HepG2 (cell line): ENCODE measurements around the gene PARD3. TPM values are rescaled to one million over a fixed set of nuclear protein-coding genes. Genes with fewer than 3 reads are reported as not detected.

ENCODE experiments used
- ATAC-seq: fragments of 200-7000 bp; cut with Tn5 transposase; 3 replicates; pipeline ENCODE4 v1.9.1; 2020; ENCODE audit warnings: mild to moderate bottlenecking, moderate library complexity
- BruUV-seq: library from RNA; stranded (reverse); fragments of 400-500 nt; replicated peaks from 2 replicates; lab custom pipeline; 2021; lab: Mats Ljungman, UMichigan
- CTCF ChIA-PET: fragments of 300-600 bp; formaldehyde crosslinking; extraction: SDS; loops from one replicate; lab custom pipeline; 2021; ENCODE audit warnings: low total read pairs, inconsistent platforms, low intra/inter-chr PET ratio; lab: Yijun Ruan, JAX
- POLR2A ChIA-PET: fragments of 350-600 bp; sonication (Branson Sonifier 250); formaldehyde crosslinking; loops from one replicate; lab custom pipeline; 2020; ENCODE audit warnings: antibody characterized with exemption, inconsistent platforms; lab: Yijun Ruan, JAX
- DNase-seq: peaks from one replicate; pipeline ENCODE4 v3.0.0-alpha.2; 2015; ENCODE audit warnings: low spot score
- FAIRE-seq: peaks from 3 replicates; lab custom pipeline; 2011; peaks lifted over from hg19 to GRCh38; lab: Jason Lieb, UNC
- H2AFZ ChIP-seq: one replicate; pipeline ENCODE4 v1.6.1; 2011; ENCODE audit warnings: low read length, inconsistent platforms
- H3K27ac ChIP-seq: fragments of 300-600 bp; 3 replicates; pipeline ENCODE4 v1.8.0; 2011; ENCODE audit warnings: mixed run types, mild to moderate bottlenecking, mixed read lengths, low read length, inconsistent platforms; ENCODE audit not compliant: insufficient read depth; ENCODE audit errors: extremely low read length
- H3K27me3 ChIP-seq, 2 experiments: fragments of 200-600 bp in 1 of 2; 2 replicates in 1 of 2; 3 replicates in 1 of 2; pipeline versions ENCODE4 v1.6.0 to v1.8.0; 2011; ENCODE audit warnings: low read length in 2 of 2, mild to moderate bottlenecking in 2 of 2, moderate library complexity in 2 of 2, inconsistent platforms in 1 of 2; ENCODE audit not compliant: insufficient read depth in 2 of 2, control insufficient read depth in 1 of 2
- H3K36me3 ChIP-seq, 2 experiments: fragments of 200-600 bp in 1 of 2; replicated peaks in 1 of 2; 2 replicates in 1 of 2; 3 replicates in 1 of 2; pipeline versions ENCODE4 v1.5.1 to v1.8.0; 2011; ENCODE audit warnings: low read length in 2 of 2, inconsistent platforms in 1 of 2; ENCODE audit not compliant: insufficient read depth in 2 of 2, control insufficient read depth in 1 of 2
- H3K4me1 ChIP-seq: 2 replicates; pipeline ENCODE4 v1.5.1; 2012; ENCODE audit warnings: low read length, inconsistent platforms; ENCODE audit not compliant: insufficient read depth
- H3K4me2 ChIP-seq: 2 replicates; pipeline ENCODE4 v1.6.0; 2011; ENCODE audit warnings: low read depth, low read length, inconsistent platforms
- H3K4me3 ChIP-seq, 3 experiments: fragments of 200-600 bp in 1 of 3; sonication (generic), shearing (Covaris generic) in 1 of 3; replicated peaks in 1 of 3; 2 replicates each; pipeline ENCODE4 v1.5.1; 2011 to 2016; ENCODE audit warnings: low read length in 3 of 3, inconsistent platforms in 2 of 3, low read depth in 2 of 3, mild to moderate bottlenecking in 2 of 3, control low read depth in 1 of 3, mixed read lengths in 1 of 3; ENCODE audit not compliant: insufficient read depth in 1 of 3
- H3K79me2 ChIP-seq: one replicate; pipeline ENCODE4 v1.6.1; 2011; ENCODE audit warnings: low read length, inconsistent platforms; ENCODE audit not compliant: insufficient read depth
- H3K9ac ChIP-seq: 2 replicates; pipeline ENCODE4 v1.6.0; 2011; ENCODE audit warnings: mild to moderate bottlenecking, low read depth, low read length, inconsistent platforms; ENCODE audit not compliant: insufficient read depth
- H3K9me3 ChIP-seq: 2 replicates; pipeline ENCODE4 v1.5.1; 2012; ENCODE audit warnings: mild to moderate bottlenecking, low read length
- H4K20me1 ChIP-seq: 2 replicates; pipeline ENCODE4 v1.6.0; 2011; ENCODE audit warnings: inconsistent platforms, mild to moderate bottlenecking, low read length, moderate library complexity; ENCODE audit not compliant: insufficient read depth
- EEA1 ChIP-seq: sonication (generic); formaldehyde crosslinking; IDR thresholded peaks from 2 replicates; pipeline ENCODE4 v1.5.1; 2020; ENCODE audit warnings: mild to moderate bottlenecking, missing genetic modification reagents, borderline replicate concordance
- GABPA ChIP-seq, 2 experiments: IDR thresholded peaks; 2 replicates each; pipeline ENCODE4 v1.6.1; 2011 to 2016; ENCODE audit warnings: low read depth in 2 of 2, low read length in 1 of 2, missing biosample characterization in 1 of 2, missing genetic modification characterization in 1 of 2
- GABPB1 ChIP-seq: IDR thresholded peaks from 2 replicates; pipeline ENCODE4 v1.6.1; 2016; ENCODE audit warnings: mild to moderate bottlenecking, missing genetic modification reagents, moderate library complexity, missing compliant biosample characterization
- HINFP ChIP-seq: sonication (generic); formaldehyde crosslinking; IDR thresholded peaks from 2 replicates; pipeline ENCODE4 v1.4.0; 2020; ENCODE audit warnings: low read depth, mild to moderate bottlenecking, missing genetic modification reagents
- POLR2A ChIP-seq, 2 experiments: IDR thresholded peaks; 2 replicates each; pipeline ENCODE4 v1.6.1; 2011; ENCODE audit warnings: low read depth in 2 of 2, low read length in 2 of 2, mild to moderate bottlenecking in 1 of 2, moderate library complexity in 1 of 2; ENCODE audit not compliant: insufficient read depth in 1 of 2
- PPARG ChIP-seq: conservative IDR thresholded peaks from 2 replicates; pipeline ENCODE4 v1.6.1; 2016; ENCODE audit warnings: missing biosample characterization, missing genetic modification reagents
- RORA ChIP-seq: sonication (generic); formaldehyde crosslinking; IDR thresholded peaks from 2 replicates; pipeline ENCODE4 v1.5.0; 2020; ENCODE audit warnings: mild to moderate bottlenecking, missing genetic modification reagents, moderate library complexity
- SMAD9 ChIP-seq: sonication (generic); formaldehyde crosslinking; IDR thresholded peaks from 2 replicates; pipeline ENCODE4 v1.5.1; 2020; ENCODE audit warnings: mild to moderate bottlenecking, missing genetic modification reagents
- TEF ChIP-seq: sonication (generic); formaldehyde crosslinking; IDR thresholded peaks from 2 replicates; pipeline ENCODE4 v1.5.0; 2020; ENCODE audit warnings: missing genetic modification reagents
- ZNF205 ChIP-seq: IDR thresholded peaks from 2 replicates; pipeline ENCODE4 v1.6.1; 2018; ENCODE audit warnings: missing biosample characterization, missing genetic modification reagents
- ZNF407 ChIP-seq: sonication (generic); formaldehyde crosslinking; IDR thresholded peaks from one replicate; pipeline ENCODE4 v1.5.1; 2020; ENCODE audit warnings: mild to moderate bottlenecking, missing genetic modification reagents; ENCODE audit errors: not compliant biosample characterization
- ZNF614 ChIP-seq: IDR thresholded peaks from 2 replicates; pipeline ENCODE4 v1.6.1; 2018; ENCODE audit warnings: missing biosample characterization, missing genetic modification reagents, inconsistent platforms, borderline replicate concordance
- ZNF615 ChIP-seq: sonication (generic); formaldehyde crosslinking; IDR thresholded peaks from 2 replicates; pipeline ENCODE4 v1.5.0; 2020; ENCODE audit warnings: mild to moderate bottlenecking, missing genetic modification reagents, borderline replicate concordance
- ZNF644 ChIP-seq: IDR thresholded peaks from 2 replicates; pipeline ENCODE4 v1.6.1; 2016; ENCODE audit warnings: low read depth
- WGBS: methylation state at CpG from one replicate; pipeline ENCODE4 v1.1.6; 2017; ENCODE audit warnings: low lambda C conversion rate; 5-methylcytosine and 5-hydroxymethylcytosine counted together
- in situ Hi-C: cut with HindIII; loops from 2 replicates; pipeline ENCODE4 v1.10.0; 2017; ENCODE audit warnings: low pct_unique_long_range_greater_than_20kb; ENCODE audit not compliant: extremely low pct_ligation_motif_present
- intact Hi-C: fragments of 100-400 bp; cut with micrococcal nuclease; formaldehyde crosslinking; loops from one replicate; pipeline ENCODE4 v1.10.0; 2022; ENCODE audit not compliant: unreplicated experiment
- polyA plus RNA-seq, 8 experiments: library from polyadenylated mRNA; depleted of rRNA in 3 of 8; stranded (reverse) in 7 of 8; unstranded in 1 of 8; fragments of >200 nt; fragmentation: Illumina TruSeq in 4 of 8; extraction: Trizol in 4 of 8; gene quantifications; 2 replicates each; pipeline versions ENCODE4 v1.2.1 to v1.2.3, GENCODE V29; 2011 to 2016; ENCODE audit warnings: low read depth in 4 of 8, missing spikeins in 1 of 8, mixed read lengths in 1 of 8; ENCODE audit not compliant: insufficient read depth in 1 of 8
- total RNA-seq, 5 experiments: library from RNA; depleted of rRNA; stranded (reverse); fragments of >200 nt; fragmentation: Illumina TruSeq; extraction: Trizol; gene quantifications; 2 replicates each; pipeline ENCODE4 v1.2.3, GENCODE V29; 2016; ENCODE audit warnings: low read depth in 1 of 5

The PARD3 gene
- total and polyA plus RNA-seq, 2 of the 13 experiments (the other 11 are each of a cell fraction or from before 2014, with no cell fraction given) = 40.9 to 60.0 TPM

- TF ChIP-seq ZNF644 (CRISPR knock-in tag) (no peak), EEA1 (CRISPR knock-in tag) (no peak), GABPB1 (CRISPR knock-in tag) (no peak)
Measured at GRCh38 chr10:34804306-34804705, 10.8 kb downstream of the PARD3 start (continued).

GRCh38 chr10:34802692-34803091 lies 12.4 kb downstream of the PARD3 start:
- CTCF ChIA-PET = no interaction called here
- TF ChIP-seq HINFP (CRISPR knock-in tag) (no peak), ZNF614 (CRISPR knock-in tag) (no peak), RORA (CRISPR knock-in tag) (no peak), ZNF615 (CRISPR knock-in tag) (no peak), POLR2A (IDR thresholded peaks at IDR 0.05; ENCODE audit: insufficient read depth in 1 of 2, low read depth in 2 of 2, low read length in 2 of 2) (no peak), PPARG (no peak), ZNF205 (CRISPR knock-in tag) (no peak), TEF (CRISPR knock-in tag) (no peak), ZNF407 (CRISPR knock-in tag) (no peak), SMAD9 (CRISPR knock-in tag) (no peak), GABPA (IDR thresholded peaks at IDR 0.05; ENCODE audit: low read depth, low read length) (no peak), GABPA (CRISPR knock-in tag; IDR thresholded peaks at IDR 0.05; ENCODE audit: low read depth) (no peak)

More at GRCh38 chr10:34802692-34803091, 12.4 kb downstream of the PARD3 start:
- Histone ChIP-seq H3K27ac (no peak overlapping the region), H2AFZ (no peak overlapping the region), H4K20me1 (peaks cover 23% of the 10 kb centered on the region), H3K79me2 (peaks cover 73% of the 10 kb centered on the region), H3K9me3 (no peaks in the 10 kb centered on the region), H3K4me1 (peaks cover 17% of the 10 kb centered on the region), H3K4me2 (no peak overlapping the region), H3K4me3 (no peak overlapping the region), H3K9ac (no peak overlapping the region), H3K36me3 (peaks cover 4% of the 10 kb centered on the region in 2 experiments; a peak in 2 of 5 replicates), H3K27me3 (no peaks in the 10 kb centered on the region)
- POLR2A ChIA-PET = interaction anchor here (0.7 kb wide), 1 partner anchor 13 kb away, joined by 3 read pairs; no protein-coding TSS in a partner anchor
- WGBS = 81% methylated on average over 5 of the region's 5 CpGs
- in situ Hi-C loops = no loop called here
- ATAC-seq (no peak), DNase-seq (no peak), FAIRE-seq (no peak)
- BruUV-seq = no TSS peak
- intact Hi-C loops = no loop called here
